GM12878 (cell line): ENCODE data around the gene ATXN7L1. TPM values are rescaled to one million over a fixed set of nuclear protein-coding genes. Genes with fewer than 3 reads are reported as not detected.

Source experiments
- ASH2L ChIP-seq: fragments of 300-600, 200-600 bp; sonication (generic); IDR thresholded peaks from 2 replicates; pipeline ENCODE4 v1.6.1; 2017; ENCODE audit warnings: low read depth, mild to moderate bottlenecking, borderline replicate concordance
- CEBPB ChIP-seq, 2 experiments: fragments of 150-350 bp in 1 of 2; IDR thresholded peaks; 2 replicates each; pipeline ENCODE4 v1.6.1; 2012 to 2014; ENCODE audit warnings: low read depth in 2 of 2, low read length in 2 of 2, borderline replicate concordance in 1 of 2, inconsistent platforms in 1 of 2
- ESRRA ChIP-seq: IDR thresholded peaks from 2 replicates; pipeline ENCODE4 v1.6.1; 2012; ENCODE audit warnings: mild to moderate bottlenecking, low read length, improper control_type of control experiment
- GATAD2B ChIP-seq: fragments of 450-650 bp; conservative IDR thresholded peaks from 2 replicates; pipeline ENCODE4 v1.6.1; 2017; ENCODE audit warnings: low read depth, mild to moderate bottlenecking, moderate library complexity
- HCFC1 ChIP-seq: fragments of 150-350 bp; IDR thresholded peaks from 2 replicates; pipeline ENCODE4 v1.6.1; 2014; ENCODE audit warnings: low read length
- HDAC2 ChIP-seq: fragments of 200-600 bp; sonication (generic); IDR thresholded peaks from 2 replicates; pipeline ENCODE4 v1.6.1; 2017
- JUNB ChIP-seq: IDR thresholded peaks from 2 replicates; pipeline ENCODE4 v1.6.1; 2016; ENCODE audit warnings: antibody characterized with exemption, mild to moderate bottlenecking
- MEF2B ChIP-seq: fragments of 450-650 bp; IDR thresholded peaks from 2 replicates; pipeline ENCODE4 v1.6.1; 2018; ENCODE audit warnings: mild to moderate bottlenecking, moderate library complexity; ENCODE audit not compliant: partially characterized antibody, poor library complexity, severe bottlenecking
- MYB ChIP-seq: fragments of 150-350 bp; IDR thresholded peaks from 2 replicates; pipeline ENCODE4 v1.6.1; 2014; ENCODE audit warnings: mild to moderate bottlenecking, low read depth, low read length, borderline replicate concordance
- MYC ChIP-seq: IDR thresholded peaks from 2 replicates; pipeline ENCODE4 v1.6.1; 2011; ENCODE audit warnings: mild to moderate bottlenecking, low read length, moderate library complexity, inconsistent platforms; ENCODE audit not compliant: insufficient read depth, insufficient replicate concordance, insufficient read length, severe bottlenecking
- NBN ChIP-seq: fragments of 450-650 bp; IDR thresholded peaks from 2 replicates; pipeline ENCODE4 v1.6.1; 2016
- NR2F1 ChIP-seq: fragments of 450-650 bp; conservative IDR thresholded peaks from 2 replicates; pipeline ENCODE4 v1.6.1; 2017; ENCODE audit warnings: mild to moderate bottlenecking
- PAX8 ChIP-seq: fragments of 450-650 bp; IDR thresholded peaks from 2 replicates; pipeline ENCODE4 v1.6.1; 2017; ENCODE audit warnings: mild to moderate bottlenecking, moderate library complexity
- PML ChIP-seq: IDR thresholded peaks from 2 replicates; pipeline ENCODE4 v1.6.1; 2012; ENCODE audit warnings: low read length, inconsistent platforms
- POLR2A ChIP-seq: IDR thresholded peaks from 2 replicates; pipeline ENCODE4 v1.6.1; 2011; ENCODE audit warnings: low read depth, mild to moderate bottlenecking, low read length
- RCOR1 ChIP-seq: conservative IDR thresholded peaks from 2 replicates; pipeline ENCODE4 v1.6.1; 2012; ENCODE audit warnings: low read depth, low read length, improper control_type of control experiment
- SMAD1 ChIP-seq: fragments of 450-650 bp; IDR thresholded peaks from 2 replicates; pipeline ENCODE4 v1.6.1; 2018; ENCODE audit warnings: mild to moderate bottlenecking, low read depth; ENCODE audit not compliant: partially characterized antibody
- SREBF1 ChIP-seq: IDR thresholded peaks from 2 replicates; pipeline ENCODE4 v1.6.1; 2012; ENCODE audit warnings: mild to moderate bottlenecking, low read length
- TARDBP ChIP-seq: IDR thresholded peaks from 2 replicates; pipeline ENCODE4 v1.6.1; 2016; ENCODE audit warnings: borderline replicate concordance
- TBL1XR1 ChIP-seq: IDR thresholded peaks from 2 replicates; pipeline ENCODE4 v1.6.1; 2012; ENCODE audit warnings: low read depth, low read length, improper control_type of control experiment
- ZNF207 ChIP-seq: fragments of 450-650 bp; IDR thresholded peaks from 2 replicates; pipeline ENCODE4 v1.6.1; 2014; ENCODE audit warnings: antibody characterized with exemption, mild to moderate bottlenecking, borderline replicate concordance
- ZZZ3 ChIP-seq: IDR thresholded peaks from 2 replicates; pipeline ENCODE4 v1.6.1; 2011; ENCODE audit warnings: low read depth; ENCODE audit not compliant: control insufficient read depth, insufficient read length
- polyA plus RNA-seq, 11 experiments: library from polyadenylated mRNA; depleted of rRNA in 4 of 11; unstranded in 6 of 11; stranded (reverse) in 5 of 11; fragments of >200 nt; fragmentation: Nextera tagmentation in 4 of 11; fragmentation: Illumina TruSeq in 1 of 11; extraction: Ambion mirVana in 4 of 11; extraction: Trizol in 1 of 11; gene quantifications; 1 replicate in 1 of 11; 2 replicates in 10 of 11; pipeline versions ENCODE4 v1.2.1 to v1.2.3, GENCODE V29; 2011 to 2016; ENCODE audit warnings: inconsistent platforms in 2 of 11, missing spikeins in 2 of 11, low read depth in 1 of 11
- total RNA-seq, 4 experiments: library from RNA; depleted of rRNA in 3 of 4; stranded (reverse); fragments of >200 nt in 3 of 4; fragmentation: Illumina TruSeq in 1 of 4; extraction: Trizol in 1 of 4; gene quantifications; 2 replicates each; pipeline versions ENCODE4 v1.2.1 to v1.2.3, GENCODE V29; 2013 to 2021
- TF ChIP-seq, protein P1 (sequence below): fragments of 150-350 bp; IDR thresholded peaks from 2 replicates; pipeline ENCODE4 v1.6.1; 2014; ENCODE audit warnings: mild to moderate bottlenecking, low read depth, low read length
- TF ChIP-seq, protein P2 (sequence below): fragments of 450-650 bp; IDR thresholded peaks from 2 replicates; pipeline ENCODE4 v1.6.1; 2018; ENCODE audit warnings: borderline replicate concordance, mild to moderate bottlenecking; ENCODE audit not compliant: partially characterized antibody
- TF ChIP-seq, protein P3 (sequence below): IDR thresholded peaks from 2 replicates; pipeline ENCODE4 v1.6.1; 2012; ENCODE audit warnings: low read depth, low read length, improper control_type of control experiment
- TF ChIP-seq, protein P4 (sequence below): IDR thresholded peaks from 2 replicates; pipeline ENCODE4 v1.6.1; 2011; ENCODE audit warnings: mild to moderate bottlenecking, low read depth, low read length, moderate library complexity; ENCODE audit not compliant: insufficient replicate concordance

The ATXN7L1 gene
- total and polyA plus RNA-seq, 10 of the 15 experiments (the other 5 are each of a cell fraction or from before 2014, with no cell fraction given): 0.40 to 2.9 (median 1.2) TPM

DNA sequence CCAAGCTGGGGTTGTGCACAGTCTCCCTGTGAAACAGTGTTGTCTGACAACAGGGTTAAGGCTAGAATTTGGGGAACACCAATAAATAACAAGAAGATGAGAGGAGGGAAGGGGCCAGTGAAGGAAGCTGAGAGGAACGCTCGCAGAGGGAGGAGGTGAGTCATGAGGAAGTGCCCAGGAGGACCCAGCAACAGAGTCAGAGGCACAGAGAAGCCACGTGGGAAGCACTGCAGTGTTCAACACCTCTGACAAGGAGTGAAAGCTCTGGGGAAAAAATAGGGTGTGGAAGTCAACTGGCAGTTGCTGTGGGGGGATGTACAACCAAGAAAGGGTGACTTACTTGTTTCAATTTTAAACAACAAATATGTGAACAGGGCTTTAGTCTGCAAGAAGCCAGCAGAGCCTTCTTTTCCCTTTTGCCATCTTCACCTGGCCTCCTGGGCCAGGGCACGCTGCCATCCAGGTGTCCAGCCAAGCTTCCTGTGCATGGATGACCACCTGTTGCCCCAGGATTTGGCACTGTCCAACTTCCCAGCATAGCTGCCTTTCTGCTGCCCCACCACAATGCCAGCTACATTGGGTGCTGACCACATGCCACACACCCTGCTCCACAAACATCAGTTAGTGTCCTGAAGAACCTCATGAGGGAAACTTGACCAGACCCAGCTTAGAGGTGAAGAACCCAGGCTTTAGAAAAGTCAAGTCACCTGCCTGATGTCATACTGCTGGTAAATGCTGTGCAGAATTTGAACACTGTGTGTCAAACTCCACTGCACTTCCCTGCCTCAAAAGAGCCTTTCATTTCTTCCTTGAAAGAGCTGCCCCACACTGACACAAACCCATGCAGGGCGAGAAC, 69.6 kb downstream of the ATXN7L1 start (continued):
- TF ChIP-seq TBL1XR1 (no peak), HDAC2 (no peak), ZZZ3 (no peak), MYB (peak; percentile 84; the same call in 1 of the 2 replicates), SREBF1 (no peak), HCFC1 (no peak), CEBPB (IDR thresholded peaks at IDR 0.05; ENCODE audit: borderline replicate concordance in 1 of 2, low read depth in 2 of 2, low read length in 2 of 2) (no peak), PAX8 (no peak), TARDBP (no peak), MYC (no peak), JUNB (no peak; the same call in 1 of the 2 replicates), ASH2L (no peak), SMAD1 (no peak), ZNF207 (peak; percentile 25; the same call in 1 of the 2 replicates), NR2F1 (no peak), POLR2A (no peak), PML (no peak), ESRRA (no peak), GATAD2B (peak; percentile 66), NBN (peak; percentile 73; the same call in 1 of the 2 replicates), RCOR1 (no peak), MEF2B (peak; percentile 89)
- TF ChIP-seq, protein P1, sequence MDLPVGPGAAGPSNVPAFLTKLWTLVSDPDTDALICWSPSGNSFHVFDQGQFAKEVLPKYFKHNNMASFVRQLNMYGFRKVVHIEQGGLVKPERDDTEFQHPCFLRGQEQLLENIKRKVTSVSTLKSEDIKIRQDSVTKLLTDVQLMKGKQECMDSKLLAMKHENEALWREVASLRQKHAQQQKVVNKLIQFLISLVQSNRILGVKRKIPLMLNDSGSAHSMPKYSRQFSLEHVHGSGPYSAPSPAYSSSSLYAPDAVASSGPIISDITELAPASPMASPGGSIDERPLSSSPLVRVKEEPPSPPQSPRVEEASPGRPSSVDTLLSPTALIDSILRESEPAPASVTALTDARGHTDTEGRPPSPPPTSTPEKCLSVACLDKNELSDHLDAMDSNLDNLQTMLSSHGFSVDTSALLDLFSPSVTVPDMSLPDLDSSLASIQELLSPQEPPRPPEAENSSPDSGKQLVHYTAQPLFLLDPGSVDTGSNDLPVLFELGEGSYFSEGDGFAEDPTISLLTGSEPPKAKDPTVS: no peak
- TF ChIP-seq, protein P2, sequence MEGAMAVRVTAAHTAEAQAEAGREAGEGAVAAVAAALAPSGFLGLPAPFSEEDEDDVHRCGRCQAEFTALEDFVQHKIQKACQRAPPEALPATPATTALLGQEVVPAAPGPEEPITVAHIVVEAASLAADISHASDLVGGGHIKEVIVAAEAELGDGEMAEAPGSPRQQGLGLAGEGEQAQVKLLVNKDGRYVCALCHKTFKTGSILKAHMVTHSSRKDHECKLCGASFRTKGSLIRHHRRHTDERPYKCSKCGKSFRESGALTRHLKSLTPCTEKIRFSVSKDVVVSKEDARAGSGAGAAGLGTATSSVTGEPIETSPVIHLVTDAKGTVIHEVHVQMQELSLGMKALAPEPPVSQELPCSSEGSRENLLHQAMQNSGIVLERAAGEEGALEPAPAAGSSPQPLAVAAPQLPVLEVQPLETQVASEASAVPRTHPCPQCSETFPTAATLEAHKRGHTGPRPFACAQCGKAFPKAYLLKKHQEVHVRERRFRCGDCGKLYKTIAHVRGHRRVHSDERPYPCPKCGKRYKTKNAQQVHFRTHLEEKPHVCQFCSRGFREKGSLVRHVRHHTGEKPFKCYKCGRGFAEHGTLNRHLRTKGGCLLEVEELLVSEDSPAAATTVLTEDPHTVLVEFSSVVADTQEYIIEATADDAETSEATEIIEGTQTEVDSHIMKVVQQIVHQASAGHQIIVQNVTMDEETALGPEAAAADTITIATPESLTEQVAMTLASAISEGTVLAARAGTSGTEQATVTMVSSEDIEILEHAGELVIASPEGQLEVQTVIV: no peak
- TF ChIP-seq, protein P3, sequence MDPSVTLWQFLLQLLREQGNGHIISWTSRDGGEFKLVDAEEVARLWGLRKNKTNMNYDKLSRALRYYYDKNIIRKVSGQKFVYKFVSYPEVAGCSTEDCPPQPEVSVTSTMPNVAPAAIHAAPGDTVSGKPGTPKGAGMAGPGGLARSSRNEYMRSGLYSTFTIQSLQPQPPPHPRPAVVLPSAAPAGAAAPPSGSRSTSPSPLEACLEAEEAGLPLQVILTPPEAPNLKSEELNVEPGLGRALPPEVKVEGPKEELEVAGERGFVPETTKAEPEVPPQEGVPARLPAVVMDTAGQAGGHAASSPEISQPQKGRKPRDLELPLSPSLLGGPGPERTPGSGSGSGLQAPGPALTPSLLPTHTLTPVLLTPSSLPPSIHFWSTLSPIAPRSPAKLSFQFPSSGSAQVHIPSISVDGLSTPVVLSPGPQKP: no peak
- TF ChIP-seq, protein P4, sequence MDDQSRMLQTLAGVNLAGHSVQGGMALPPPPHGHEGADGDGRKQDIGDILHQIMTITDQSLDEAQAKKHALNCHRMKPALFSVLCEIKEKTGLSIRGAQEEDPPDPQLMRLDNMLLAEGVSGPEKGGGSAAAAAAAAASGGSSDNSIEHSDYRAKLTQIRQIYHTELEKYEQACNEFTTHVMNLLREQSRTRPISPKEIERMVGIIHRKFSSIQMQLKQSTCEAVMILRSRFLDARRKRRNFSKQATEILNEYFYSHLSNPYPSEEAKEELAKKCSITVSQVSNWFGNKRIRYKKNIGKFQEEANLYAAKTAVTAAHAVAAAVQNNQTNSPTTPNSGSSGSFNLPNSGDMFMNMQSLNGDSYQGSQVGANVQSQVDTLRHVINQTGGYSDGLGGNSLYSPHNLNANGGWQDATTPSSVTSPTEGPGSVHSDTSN: no peak
